ENCODE data around the gene CDKN2B-AS1.
"Not testable (repeated sequence)": the region's sequence is repeated elsewhere in the genome, so short reads cannot be mapped to it uniquely, and the experiment has no call there.

CDKN2B-AS1 gene

GRCh38 chr9:21994556-21995005 lies at the start of gene CDKN2B-AS1:
Gene CDKN2B-AS1 (plus strand): TSS chr9:21994791.
- DNase-seq (ENCODE audit: low spot score) = no peak

- DNase-seq (ENCODE audit: low spot score) = no peak
Observed at GRCh38 chr9:21945606-21946005, 49.0 kb upstream of the CDKN2B-AS1 start.

GRCh38 chr9:21958833-21959232 lies 35.8 kb upstream of the CDKN2B-AS1 start:
- DNase-seq (ENCODE audit: low spot score) = no peak

- DNase-seq (ENCODE audit: low spot score) = not testable (repeated sequence)
Observed at GRCh38 chr9:21959268-21959667, 35.3 kb upstream of the CDKN2B-AS1 start.

- no peak for DNase-seq (ENCODE audit: low spot score)
Observed at GRCh38 chr9:21961569-21961968, 33.0 kb upstream of the CDKN2B-AS1 start.

- no peak for DNase-seq (ENCODE audit: low spot score)
Observed at GRCh38 chr9:21964925-21965385, 29.6 kb upstream of the CDKN2B-AS1 start.

GRCh38 chr9:21965401-21965951 lies 29.1 kb upstream of the CDKN2B-AS1 start:
- no peak for DNase-seq (ENCODE audit: low spot score)

GRCh38 chr9:21966140-21966851 lies 28.3 kb upstream of the CDKN2B-AS1 start:
- no peak for DNase-seq (ENCODE audit: low spot score)

- DNase-seq (ENCODE audit: low spot score) = no peak
Observed at GRCh38 chr9:21967169-21967568, 27.4 kb upstream of the CDKN2B-AS1 start.

GRCh38 chr9:21967702-21968101 lies 26.9 kb upstream of the CDKN2B-AS1 start:
- DNase-seq (ENCODE audit: low spot score) = no peak

- no peak for DNase-seq (ENCODE audit: low spot score)
Observed at GRCh38 chr9:21968331-21969010, 26.1 kb upstream of the CDKN2B-AS1 start.

- no peak for DNase-seq (ENCODE audit: low spot score)
Observed at GRCh38 chr9:21969011-21969940, 25.3 kb upstream of the CDKN2B-AS1 start.

GRCh38 chr9:21969951-21970799 lies 24.4 kb upstream of the CDKN2B-AS1 start:
- DNase-seq (ENCODE audit: low spot score) = no peak

GRCh38 chr9:21970800-21971640 lies 23.6 kb upstream of the CDKN2B-AS1 start:
- no peak for DNase-seq (ENCODE audit: low spot score)

- no peak for DNase-seq (ENCODE audit: low spot score)
Observed at GRCh38 chr9:21972361-21972760, 22.2 kb upstream of the CDKN2B-AS1 start.

- no peak for DNase-seq (ENCODE audit: low spot score)
Observed at GRCh38 chr9:21974343-21974721, 20.3 kb upstream of the CDKN2B-AS1 start.

GRCh38 chr9:21974722-21975409 lies 19.7 kb upstream of the CDKN2B-AS1 start:
- DNase-seq (ENCODE audit: low spot score) = no peak

GRCh38 chr9:21976334-21976875 lies 18.2 kb upstream of the CDKN2B-AS1 start:
- DNase-seq (ENCODE audit: low spot score) = no peak

- no peak for DNase-seq (ENCODE audit: low spot score)
Observed at GRCh38 chr9:21982391-21982790, 12.2 kb upstream of the CDKN2B-AS1 start.

All from left forelimb (tissue), 1 donor.